ENCODE results near the gene NDUFA9. TPM values are rescaled to one million over a fixed set of nuclear protein-coding genes. Genes with fewer than 3 reads are reported as not detected.

NDUFA9 gene
- total and polyA plus RNA-seq, 8 donors, result 21.1 to 48.6 (median 36.1) TPM

GRCh38 chr12:4665236-4665635, 16.3 kb downstream of the NDUFA9 start:
- intact Hi-C loops (cut with DNase I), result no loop called here
- ATAC-seq (no peak), FAIRE-seq (no peak), DNase-seq (no peak)
- Histone ChIP-seq H3K27ac (no peak overlapping the region), H3K36me3 (peaks cover 7 to 57% (median 27%) of the 10 kb centered on the region in 3 donors), H3K9me3 (no peaks in the 10 kb centered on the region), H3K4me1 (no peaks in the 10 kb centered on the region), H3K4me3 (no peak overlapping the region), H3K27me3 (no peaks in the 10 kb centered on the region)
- WGBS, 2 donors, result 96 to 98% methylated on average over 3 of the region's 3 CpGs
- no peak for TF ChIP-seq CTCF (IDR thresholded peaks at IDR 0.05)

GRCh38 chr12:4679711-4680110, 30.8 kb downstream of the NDUFA9 start:
- no peak overlapping the region for H3K27ac ChIP-seq
- no peaks in the 10 kb centered on the region for H3K9me3 ChIP-seq
- H3K4me1 ChIP-seq, result no peaks in the 10 kb centered on the region
- no peaks in the 10 kb centered on the region for H3K27me3 ChIP-seq
- ATAC-seq, result no peak
- intact Hi-C loops (cut with DNase I), result no loop called here
- H3K36me3 ChIP-seq, result peaks cover 0 to 21% (median 6%) of the 10 kb centered on the region in 3 donors
- no peak for TF ChIP-seq CTCF (IDR thresholded peaks at IDR 0.05)
- WGBS, 2 donors, result 66 to 79% methylated on average over 2 of the region's 2 CpGs
- no peak for DNase-seq
- H3K4me3 ChIP-seq, result no peak overlapping the region
- no peak for FAIRE-seq

- FAIRE-seq (peak; percentile 69), DNase-seq (no peak), ATAC-seq (no peak)
- Histone ChIP-seq H3K9me3 (no peaks in the 10 kb centered on the region), H3K27me3 (no peaks in the 10 kb centered on the region), H3K36me3 (peaks cover 0 to 37% (median 6%) of the 10 kb centered on the region in 3 donors), H3K27ac (no peak overlapping the region), H3K4me1 (no peaks in the 10 kb centered on the region), H3K4me3 (no peak overlapping the region)
- no peak for TF ChIP-seq CTCF (IDR thresholded peaks at IDR 0.05)
- WGBS, 2 donors, result 98 to 99% methylated on average over 3 of the region's 3 CpGs
- intact Hi-C loops (cut with DNase I), result no loop called here
These were observed 32.8 kb downstream of the NDUFA9 start for GRCh38 chr12:4681732-4682131.

GRCh38 chr12:4685317-4685716, 36.4 kb downstream of the NDUFA9 start:
- H3K27ac ChIP-seq, result no peak overlapping the region
- WGBS, 2 donors, result 88 to 89% methylated on average over 8 of the region's 8 CpGs
- intact Hi-C loops (cut with DNase I), result no loop called here

More at GRCh38 chr12:4685317-4685716, 36.4 kb downstream of the NDUFA9 start:
- H3K4me1 ChIP-seq, result no peaks in the 10 kb centered on the region
- H3K36me3 ChIP-seq, result peaks cover 4 to 41% (median 6%) of the 10 kb centered on the region in 3 donors
- no peak overlapping the region for H3K4me3 ChIP-seq
- no peaks in the 10 kb centered on the region for H3K27me3 ChIP-seq
- no peaks in the 10 kb centered on the region for H3K9me3 ChIP-seq
- no peak for TF ChIP-seq CTCF (IDR thresholded peaks at IDR 0.05)
- no peak for DNase-seq
- FAIRE-seq, result no peak
- ATAC-seq, result no peak

All from pancreas (tissue), 10 donors.